Measurements from ENCODE around the gene SPEN.

DNA sequence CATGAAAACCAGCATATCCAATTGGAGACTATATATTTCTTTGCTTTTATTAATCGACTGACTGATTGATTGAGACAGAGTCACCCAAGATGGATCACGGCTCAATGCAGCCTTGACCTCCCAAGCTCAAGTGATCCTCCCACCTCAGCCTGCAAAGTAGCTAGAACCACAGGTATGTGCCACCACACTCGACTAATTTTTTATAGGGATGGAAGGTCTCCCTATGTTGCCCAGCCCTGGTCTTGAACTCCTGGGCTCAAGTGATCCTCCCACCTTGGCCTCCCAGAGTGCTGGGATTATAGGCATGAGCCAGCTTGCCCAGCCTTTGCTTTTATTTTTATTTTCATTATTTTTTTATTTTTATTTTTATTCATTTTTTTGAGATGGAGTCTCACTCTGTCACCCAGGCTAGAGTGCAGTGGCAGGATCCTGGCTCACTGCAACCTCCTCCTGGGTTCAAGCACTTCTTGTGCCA lies 5.4 kb downstream of the SPEN start:
- TF ChIP-seq, protein P1, sequence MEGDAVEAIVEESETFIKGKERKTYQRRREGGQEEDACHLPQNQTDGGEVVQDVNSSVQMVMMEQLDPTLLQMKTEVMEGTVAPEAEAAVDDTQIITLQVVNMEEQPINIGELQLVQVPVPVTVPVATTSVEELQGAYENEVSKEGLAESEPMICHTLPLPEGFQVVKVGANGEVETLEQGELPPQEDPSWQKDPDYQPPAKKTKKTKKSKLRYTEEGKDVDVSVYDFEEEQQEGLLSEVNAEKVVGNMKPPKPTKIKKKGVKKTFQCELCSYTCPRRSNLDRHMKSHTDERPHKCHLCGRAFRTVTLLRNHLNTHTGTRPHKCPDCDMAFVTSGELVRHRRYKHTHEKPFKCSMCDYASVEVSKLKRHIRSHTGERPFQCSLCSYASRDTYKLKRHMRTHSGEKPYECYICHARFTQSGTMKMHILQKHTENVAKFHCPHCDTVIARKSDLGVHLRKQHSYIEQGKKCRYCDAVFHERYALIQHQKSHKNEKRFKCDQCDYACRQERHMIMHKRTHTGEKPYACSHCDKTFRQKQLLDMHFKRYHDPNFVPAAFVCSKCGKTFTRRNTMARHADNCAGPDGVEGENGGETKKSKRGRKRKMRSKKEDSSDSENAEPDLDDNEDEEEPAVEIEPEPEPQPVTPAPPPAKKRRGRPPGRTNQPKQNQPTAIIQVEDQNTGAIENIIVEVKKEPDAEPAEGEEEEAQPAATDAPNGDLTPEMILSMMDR (IDR thresholded peaks at IDR 0.05): no peak
- no peak for TF ChIP-seq POLR2A (IDR thresholded peaks at IDR 0.05)

Data from uterus (tissue), 2 donors.